ENCODE data around the gene CBX8. TPM values are rescaled to one million over a fixed set of nuclear protein-coding genes. Genes with fewer than 3 reads are reported as not detected.
A peak's percentile ranks its signal among the peaks of the same experiment; 100 is the strongest.

Gene CBX8
- total and polyA plus RNA-seq, 2 of the 8 experiments (the other 6 are each of a cell fraction or from before 2014, with no cell fraction given), result 0.09 to 2.1 TPM

- no peaks in the 10 kb centered on the region; a peak in 1 of 4 replicates for H3K9me3 ChIP-seq (ENCODE audit: insufficient read depth in 2 of 2, low read depth in 1 of 2, low read length in 1 of 2)
- H4K5ac ChIP-seq (ENCODE audit: insufficient read length, low read depth, low read length), result no peak overlapping the region
- H2BK120ac ChIP-seq (replicated peaks; ENCODE audit: low read depth, low read length), result no peak overlapping the region
- FAIRE-seq, result no peak
- TF ChIP-seq, protein P1, sequence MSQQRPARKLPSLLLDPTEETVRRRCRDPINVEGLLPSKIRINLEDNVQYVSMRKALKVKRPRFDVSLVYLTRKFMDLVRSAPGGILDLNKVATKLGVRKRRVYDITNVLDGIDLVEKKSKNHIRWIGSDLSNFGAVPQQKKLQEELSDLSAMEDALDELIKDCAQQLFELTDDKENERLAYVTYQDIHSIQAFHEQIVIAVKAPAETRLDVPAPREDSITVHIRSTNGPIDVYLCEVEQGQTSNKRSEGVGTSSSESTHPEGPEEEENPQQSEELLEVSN (IDR thresholded peaks at IDR 0.05), result peak; percentile 58; the same call in 1 of the 2 replicates
- TF ChIP-seq ASH2L (IDR thresholded peaks at IDR 0.05; ENCODE audit: low read length), result no peak
- TF ChIP-seq POU5F1 (IDR thresholded peaks at IDR 0.05; ENCODE audit: low read depth, low read length), result no peak
- no peak for TF ChIP-seq KDM1A (IDR thresholded peaks at IDR 0.05; ENCODE audit: borderline replicate concordance, low read length)
- TF ChIP-seq RNF2 (IDR thresholded peaks at IDR 0.05; ENCODE audit: borderline replicate concordance, low read depth, low read length, missing control alignments, poor library complexity, severe bottlenecking), result no peak
- H3K36me3 ChIP-seq (ENCODE audit: control insufficient read depth in 2 of 4, insufficient read depth in 4 of 4, low read length in 3 of 4), result no peaks in the 10 kb centered on the region; a peak in 1 of 8 replicates
- no peak overlapping the region for H3K18ac ChIP-seq (ENCODE audit: extremely low read depth, low read length)
- H3K27ac ChIP-seq (ENCODE audit: low read depth, low read length), result no peak overlapping the region
- peaks cover 10 to 75% (median 51%) of the 10 kb centered on the region in 4 experiments for H3K27me3 ChIP-seq (replicated peaks in 1 of 4; ENCODE audit: control insufficient read depth in 3 of 4, extremely low read depth in 1 of 4, insufficient read depth in 3 of 4, low read length in 3 of 4)
- H2AK5ac ChIP-seq (ENCODE audit: low read depth, low read length), result no peak overlapping the region
- H3K4me2 ChIP-seq (ENCODE audit: insufficient read depth in 1 of 2, low read depth in 2 of 2, low read length in 2 of 2), result no peak overlapping the region
- H2AFZ ChIP-seq (ENCODE audit: low read length), result no peak overlapping the region
- 98% methylated on average over 17 of the region's 17 CpGs; no CpG with 5 or more reads in 1 of the 2 experiments for whole genome bisulfite sequencing, 2 experiments (ENCODE audit: extremely low coverage in 1 of 2, insufficient coverage in 1 of 2, insufficient read length in 1 of 2, insufficient replicate concordance in 2 of 2, low coverage in 1 of 2, low lambda C conversion rate in 2 of 2, missing lambda C conversion rate in 1 of 2)
- no peak overlapping the region for H3K56ac ChIP-seq (replicated peaks; ENCODE audit: insufficient read length, low read depth, low read length)
- H3K14ac ChIP-seq (ENCODE audit: insufficient read length), result no peak overlapping the region
- peaks cover 0 to 4% (median 2%) of the 10 kb centered on the region in 4 experiments; a peak in 2 of 7 replicates for H3K4me1 ChIP-seq (replicated peaks in 1 of 4; ENCODE audit: control insufficient read depth in 3 of 4, insufficient read depth in 4 of 4, low read length in 3 of 4)
- no peak overlapping the region for H4K91ac ChIP-seq (replicated peaks; ENCODE audit: insufficient read length, low read length)
- H3K79me1 ChIP-seq (ENCODE audit: low read depth, low read length), result no peaks in the 10 kb centered on the region
- no peak overlapping the region for H2BK5ac ChIP-seq (ENCODE audit: low read depth, low read length)
- no peak overlapping the region for H4K8ac ChIP-seq (ENCODE audit: extremely low read depth, insufficient read depth, low read length)
- no peak overlapping the region for H2BK15ac ChIP-seq (ENCODE audit: low read length)
- no peak for DNase-seq (ENCODE audit: low read depth in 1 of 2, low spot score in 2 of 2)
- no peak overlapping the region for H2BK20ac ChIP-seq (ENCODE audit: low read length)
- H3K4me3 ChIP-seq (ENCODE audit: extremely low read depth in 1 of 4, insufficient read depth in 2 of 4, low read depth in 3 of 4, low read length in 4 of 4), result no peak overlapping the region
- H2BK12ac ChIP-seq (ENCODE audit: low read depth, low read length), result no peak overlapping the region
- H3K4ac ChIP-seq (replicated peaks; ENCODE audit: insufficient read length, low read depth, low read length), result no peak overlapping the region
- ChIA-PET CTCF (ENCODE audit: partially characterized antibody) (interaction anchor here (1.1 to 24.7 kb wide), 5 partner anchors 11 to 146 kb away, joined by 3 to 576 read pairs (median 10); partner anchors contain the start of gene CBX8), POLR2A (ENCODE audit: partially characterized antibody) (interaction anchor here (1.4 to 15.2 kb wide), 2 partner anchors 11 to 14 kb away, joined by 5 to 374 read pairs; no protein-coding TSS in a partner anchor)
- H3K23ac ChIP-seq (ENCODE audit: insufficient read length), result no peak overlapping the region
- H4K20me1 ChIP-seq (replicated peaks in 1 of 2; ENCODE audit: control insufficient read depth in 1 of 2, insufficient read depth in 2 of 2, low read length in 2 of 2), result peaks cover 0 to 3% of the 10 kb centered on the region in 2 experiments
- H3K79me2 ChIP-seq (ENCODE audit: control insufficient read depth in 1 of 2, insufficient read depth in 2 of 2, low read length in 2 of 2), result no peaks in the 10 kb centered on the region
- no peak overlapping the region for H3K9ac ChIP-seq (replicated peaks in 1 of 4; ENCODE audit: extremely low read depth in 1 of 4, low read depth in 3 of 4, low read length in 3 of 4)
- no peaks in the 10 kb centered on the region; the same call in 1 of the 2 replicates for H3K23me2 ChIP-seq (ENCODE audit: low read depth, low read length)
Observed at GRCh38 chr17:79824234-79824633, 27.4 kb upstream of the CBX8 start.

Measured in H1 (cell line).